ENCODE measurements around the gene COL4A4. TPM values are rescaled to one million over a fixed set of nuclear protein-coding genes. Genes with fewer than 3 reads are reported as not detected.

COL4A4 gene
- total RNA-seq, 5 donors from 2014 or later (not counting 1 experiment from before 2014, with no cell fraction given): 0.08 to 0.28 (median 0.20) TPM

DNA sequence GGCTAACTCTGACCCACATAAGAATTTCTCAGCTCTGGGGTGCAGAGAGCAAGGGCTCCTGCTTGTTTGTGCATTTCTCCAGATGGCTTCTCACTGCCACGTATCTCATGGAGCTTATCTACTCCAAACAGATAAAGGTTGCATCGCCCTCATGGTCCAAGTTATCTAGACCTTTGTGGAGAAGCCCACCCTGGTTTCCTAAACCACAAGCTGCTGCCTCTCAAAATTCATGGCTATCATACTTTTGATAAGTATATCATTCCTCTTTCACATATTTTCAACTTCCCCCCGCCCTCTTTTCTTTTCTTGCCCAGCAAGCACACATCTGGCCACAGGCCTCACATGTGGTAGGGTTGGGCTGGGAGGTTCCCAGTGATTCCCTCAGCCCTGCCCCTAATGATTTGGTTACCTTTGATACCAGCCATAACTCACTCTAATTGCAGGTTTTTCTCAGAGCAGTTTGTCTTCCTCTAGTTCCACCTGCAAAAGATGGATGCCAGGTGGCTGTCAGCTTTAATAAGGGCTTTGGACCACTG lies 182.1 kb downstream of the COL4A4 start:
- ATAC-seq (replicated peaks in 1 of 4) (no peak), DNase-seq (no peak)
- Histone ChIP-seq H3K27ac (ENCODE audit: low read length) (no peak overlapping the region), H3K9me3 (no peaks in the 10 kb centered on the region), H3K27me3 (replicated peaks in 1 of 2; ENCODE audit: control insufficient read depth in 2 of 2, extremely low read depth in 1 of 2, insufficient read depth in 2 of 2, low read length in 1 of 2) (no peaks in the 10 kb centered on the region), H3K4me3 (ENCODE audit: control insufficient read depth in 1 of 2, extremely low read depth in 1 of 2, low read length in 1 of 2) (no peak overlapping the region), H3K4me1 (ENCODE audit: control insufficient read depth in 1 of 2, extremely low read depth in 1 of 2, insufficient read depth in 2 of 2, low read length in 2 of 2) (peaks cover 7 to 8% of the 10 kb centered on the region in 2 experiments), H3K36me3 (ENCODE audit: control insufficient read depth in 2 of 2, extremely low read depth in 1 of 2, insufficient read depth in 1 of 2, low read length in 1 of 2) (no peaks in the 10 kb centered on the region)
- H3K4me1 Mint-ChIP-seq: peaks cover 32 to 44% (median 34%) of the 10 kb centered on the region in 3 donors
- ChIA-PET CTCF (no interaction called here), POLR2A (interaction anchor here (0.6 kb wide), 2 partner anchors 423 to 1340 kb away, joined by 4 to 10 read pairs; no protein-coding TSS in a partner anchor)
- 78% methylated on average over 2 of the region's 3 CpGs for WGBS (ENCODE audit: insufficient coverage)
- peaks cover 25% of the 10 kb centered on the region for H3K36me3 Mint-ChIP-seq
- H3K27ac Mint-ChIP-seq: no peak overlapping the region
- no peaks in the 10 kb centered on the region for H3K9me3 Mint-ChIP-seq
- no peak overlapping the region for H3K4me3 Mint-ChIP-seq
- no peaks in the 10 kb centered on the region for H3K27me3 Mint-ChIP-seq

DNA sequence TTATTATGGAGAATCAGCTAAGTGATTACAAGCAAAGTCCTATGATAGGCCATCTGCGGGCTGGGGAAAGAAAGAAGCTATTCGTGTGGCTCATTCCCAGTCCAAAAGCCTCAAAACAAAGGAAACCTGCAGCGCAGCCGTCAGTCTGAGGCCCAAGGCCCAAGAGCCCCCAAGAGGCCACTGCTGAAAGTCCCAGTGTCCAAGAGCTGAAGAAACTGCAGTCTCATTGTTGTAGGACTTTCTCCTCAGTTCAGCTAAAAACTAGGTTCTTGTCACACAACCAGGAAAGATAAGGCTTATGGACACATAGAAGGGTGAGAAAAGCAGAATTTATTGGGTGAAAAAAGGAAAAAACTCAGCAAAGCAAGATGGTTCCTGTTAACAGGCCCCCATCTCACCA lies 185.0 kb downstream of the COL4A4 start:
- Mint-ChIP-seq H3K4me1 (peaks cover 25 to 38% (median 25%) of the 10 kb centered on the region in 3 donors), H3K27ac (no peak overlapping the region), H3K4me3 (no peak overlapping the region), H3K27me3 (no peaks in the 10 kb centered on the region), H3K36me3 (peaks cover 33% of the 10 kb centered on the region), H3K9me3 (no peaks in the 10 kb centered on the region)
- peaks cover 0 to 2% of the 10 kb centered on the region in 2 experiments for H3K4me1 ChIP-seq (ENCODE audit: control insufficient read depth in 1 of 2, extremely low read depth in 1 of 2, insufficient read depth in 2 of 2, low read length in 2 of 2)
- H3K27me3 ChIP-seq (replicated peaks in 1 of 2; ENCODE audit: control insufficient read depth in 2 of 2, extremely low read depth in 1 of 2, insufficient read depth in 2 of 2, low read length in 1 of 2): no peaks in the 10 kb centered on the region
- WGBS (ENCODE audit: insufficient coverage): 94% methylated on average over 4 of the region's 4 CpGs
- CTCF ChIA-PET: no interaction called here
- POLR2A ChIA-PET: no interaction called here
- ATAC-seq (replicated peaks in 1 of 4): no peak
- no peak for DNase-seq
- no peak overlapping the region for H3K27ac ChIP-seq (ENCODE audit: low read length)
- H3K36me3 ChIP-seq (ENCODE audit: control insufficient read depth in 2 of 2, extremely low read depth in 1 of 2, insufficient read depth in 1 of 2, low read length in 1 of 2): no peaks in the 10 kb centered on the region
- H3K9me3 ChIP-seq: no peaks in the 10 kb centered on the region
- no peak overlapping the region for H3K4me3 ChIP-seq (ENCODE audit: control insufficient read depth in 1 of 2, extremely low read depth in 1 of 2, low read length in 1 of 2)

- WGBS (ENCODE audit: insufficient coverage): 93% methylated on average over 3 of the region's 7 CpGs
- POLR2A ChIA-PET: no interaction called here
- Mint-ChIP-seq H3K27ac (no peak overlapping the region), H3K36me3 (peaks cover 35% of the 10 kb centered on the region), H3K4me3 (no peak overlapping the region), H3K9me3 (no peaks in the 10 kb centered on the region), H3K27me3 (no peaks in the 10 kb centered on the region), H3K4me1 (peaks cover 18 to 36% (median 22%) of the 10 kb centered on the region in 3 donors)
- Histone ChIP-seq H3K27me3 (replicated peaks in 1 of 2; ENCODE audit: control insufficient read depth in 2 of 2, extremely low read depth in 1 of 2, insufficient read depth in 2 of 2, low read length in 1 of 2) (no peaks in the 10 kb centered on the region), H3K4me3 (ENCODE audit: control insufficient read depth in 1 of 2, extremely low read depth in 1 of 2, low read length in 1 of 2) (no peak overlapping the region), H3K4me1 (ENCODE audit: control insufficient read depth in 1 of 2, extremely low read depth in 1 of 2, insufficient read depth in 2 of 2, low read length in 2 of 2) (no peaks in the 10 kb centered on the region), H3K36me3 (ENCODE audit: control insufficient read depth in 2 of 2, extremely low read depth in 1 of 2, insufficient read depth in 1 of 2, low read length in 1 of 2) (no peaks in the 10 kb centered on the region), H3K27ac (ENCODE audit: low read length) (no peak overlapping the region), H3K9me3 (no peaks in the 10 kb centered on the region)
- ATAC-seq (replicated peaks in 1 of 4) (no peak), DNase-seq (no peak)
- CTCF ChIA-PET: no interaction called here
Measured at GRCh38 chr2:226978300-226978699, 185.7 kb downstream of the COL4A4 start.

- ChIA-PET CTCF (interaction anchor here in 1 of 2 donors (0.6 kb wide), 1 partner anchor 1311 kb away, joined by 4 read pairs; no protein-coding TSS in a partner anchor), POLR2A (no interaction called here)
- no peak overlapping the region for H3K4me3 ChIP-seq (ENCODE audit: control insufficient read depth in 1 of 2, extremely low read depth in 1 of 2, low read length in 1 of 2)
- ATAC-seq (replicated peaks in 1 of 4) (no peak), DNase-seq (no peak)
- Mint-ChIP-seq H3K4me3 (no peak overlapping the region), H3K9me3 (no peaks in the 10 kb centered on the region), H3K27me3 (no peaks in the 10 kb centered on the region), H3K36me3 (peaks cover 39% of the 10 kb centered on the region), H3K4me1 (peaks cover 16 to 41% (median 23%) of the 10 kb centered on the region in 3 donors), H3K27ac (no peak overlapping the region)
- H3K9me3 ChIP-seq: no peaks in the 10 kb centered on the region
- 73% methylated on average over 1 of the region's 2 CpGs for whole genome bisulfite sequencing (ENCODE audit: insufficient coverage)
- no peaks in the 10 kb centered on the region for H3K4me1 ChIP-seq (ENCODE audit: control insufficient read depth in 1 of 2, extremely low read depth in 1 of 2, insufficient read depth in 2 of 2, low read length in 2 of 2)
- H3K36me3 ChIP-seq (ENCODE audit: control insufficient read depth in 2 of 2, extremely low read depth in 1 of 2, insufficient read depth in 1 of 2, low read length in 1 of 2): no peaks in the 10 kb centered on the region
- no peaks in the 10 kb centered on the region for H3K27me3 ChIP-seq (replicated peaks in 1 of 2; ENCODE audit: control insufficient read depth in 2 of 2, extremely low read depth in 1 of 2, insufficient read depth in 2 of 2, low read length in 1 of 2)
- no peak overlapping the region for H3K27ac ChIP-seq (ENCODE audit: low read length)
Measured at GRCh38 chr2:226977775-226978190, 186.2 kb downstream of the COL4A4 start.

GRCh38 chr2:226973816-226974215 lies 190.2 kb downstream of the COL4A4 start:
- Histone ChIP-seq H3K27ac (ENCODE audit: low read length) (no peak overlapping the region), H3K9me3 (no peaks in the 10 kb centered on the region), H3K4me1 (ENCODE audit: control insufficient read depth in 1 of 2, extremely low read depth in 1 of 2, insufficient read depth in 2 of 2, low read length in 2 of 2) (peaks cover 0 to 9% of the 10 kb centered on the region in 2 experiments), H3K27me3 (replicated peaks in 1 of 2; ENCODE audit: control insufficient read depth in 2 of 2, extremely low read depth in 1 of 2, insufficient read depth in 2 of 2, low read length in 1 of 2) (no peaks in the 10 kb centered on the region), H3K36me3 (ENCODE audit: control insufficient read depth in 2 of 2, extremely low read depth in 1 of 2, insufficient read depth in 1 of 2, low read length in 1 of 2) (no peaks in the 10 kb centered on the region), H3K4me3 (ENCODE audit: control insufficient read depth in 1 of 2, extremely low read depth in 1 of 2, low read length in 1 of 2) (no peak overlapping the region)
- Mint-ChIP-seq H3K27me3 (no peaks in the 10 kb centered on the region), H3K27ac (no peak overlapping the region), H3K4me3 (peak overlapping the region in 1 of 3 donors; percentile 3), H3K36me3 (peaks cover 46% of the 10 kb centered on the region), H3K9me3 (no peaks in the 10 kb centered on the region), H3K4me1 (peaks cover 40 to 63% (median 44%) of the 10 kb centered on the region in 3 donors)
- POLR2A ChIA-PET: no interaction called here
- WGBS (ENCODE audit: insufficient coverage): 33% methylated on average over 1 of the region's 10 CpGs
- DNase-seq (no peak), ATAC-seq (replicated peaks in 1 of 4) (no peak)
- CTCF ChIA-PET: no interaction called here

DNA sequence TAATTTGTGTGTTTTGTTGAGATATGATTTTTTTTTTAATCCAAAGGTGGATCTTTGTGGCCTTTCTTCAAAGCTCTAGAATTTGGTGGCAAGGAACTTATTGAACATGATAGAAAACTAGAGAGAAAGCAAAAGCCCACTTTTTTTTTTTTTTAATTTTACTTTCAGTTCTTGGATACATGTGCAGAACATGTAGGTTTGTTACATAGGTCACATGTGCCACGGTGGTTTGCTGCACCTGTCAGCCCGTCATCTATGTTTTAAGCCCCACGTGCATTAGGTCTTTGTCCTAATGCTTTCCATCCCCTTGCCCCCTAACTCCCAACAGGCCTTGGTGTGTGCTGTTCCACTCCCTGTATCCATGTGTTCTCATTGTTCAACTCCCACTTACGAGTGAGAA lies 192.2 kb downstream of the COL4A4 start:
- H3K27ac Mint-ChIP-seq: peak overlapping the region; percentile 31 to 82
- no peaks in the 10 kb centered on the region for H3K27me3 Mint-ChIP-seq
- CTCF ChIA-PET: no interaction called here
- DNase-seq (no peak), ATAC-seq (replicated peaks in 1 of 4) (no peak)
- H3K9me3 ChIP-seq: no peaks in the 10 kb centered on the region
- peak overlapping the region in 1 of 3 donors; percentile 66 for H3K4me3 Mint-ChIP-seq
- no peak overlapping the region for H3K4me3 ChIP-seq (ENCODE audit: control insufficient read depth in 1 of 2, extremely low read depth in 1 of 2, low read length in 1 of 2)
- peaks cover 50% of the 10 kb centered on the region for H3K36me3 Mint-ChIP-seq
- H3K4me1 ChIP-seq (ENCODE audit: control insufficient read depth in 1 of 2, extremely low read depth in 1 of 2, insufficient read depth in 2 of 2, low read length in 2 of 2): peaks cover 0 to 9% of the 10 kb centered on the region in 2 experiments
- H3K27me3 ChIP-seq (replicated peaks in 1 of 2; ENCODE audit: control insufficient read depth in 2 of 2, extremely low read depth in 1 of 2, insufficient read depth in 2 of 2, low read length in 1 of 2): no peaks in the 10 kb centered on the region
- no peaks in the 10 kb centered on the region for H3K9me3 Mint-ChIP-seq
- H3K27ac ChIP-seq (ENCODE audit: low read length): no peak overlapping the region
- H3K4me1 Mint-ChIP-seq: peaks cover 30 to 52% (median 36%) of the 10 kb centered on the region in 3 donors
- H3K36me3 ChIP-seq (ENCODE audit: control insufficient read depth in 2 of 2, extremely low read depth in 1 of 2, insufficient read depth in 1 of 2, low read length in 1 of 2): no peaks in the 10 kb centered on the region
- POLR2A ChIA-PET: no interaction called here
- WGBS (ENCODE audit: insufficient coverage): no CpG with 5 or more reads among the region's 4 CpGs

All from T-cell (primary cell).